G401 (cell line): Measurements from ENCODE around the gene IQSEC1. TPM values are rescaled to one million over a fixed set of nuclear protein-coding genes. Genes with fewer than 3 reads are reported as not detected.

ENCODE experiments used
- DNase-seq: peaks from one replicate; pipeline ENCODE4 v3.0.0-alpha.2; 2015; ENCODE audit warnings: low spot score
- in situ Hi-C: cut with HindIII; loops from 2 replicates; pipeline ENCODE4 v1.10.0; 2016; ENCODE audit warnings: low sequenced_read_pairs, mixed read lengths
- total RNA-seq: library from RNA; depleted of rRNA; stranded (reverse); fragments of >200 nt; shearing (Covaris generic); gene quantifications from 2 replicates; pipeline ENCODE4 v1.2.3, GENCODE V29; 2014

Gene IQSEC1
- total RNA-seq, 1 experiment from 2014 or later: 10.7 TPM

DNA sequence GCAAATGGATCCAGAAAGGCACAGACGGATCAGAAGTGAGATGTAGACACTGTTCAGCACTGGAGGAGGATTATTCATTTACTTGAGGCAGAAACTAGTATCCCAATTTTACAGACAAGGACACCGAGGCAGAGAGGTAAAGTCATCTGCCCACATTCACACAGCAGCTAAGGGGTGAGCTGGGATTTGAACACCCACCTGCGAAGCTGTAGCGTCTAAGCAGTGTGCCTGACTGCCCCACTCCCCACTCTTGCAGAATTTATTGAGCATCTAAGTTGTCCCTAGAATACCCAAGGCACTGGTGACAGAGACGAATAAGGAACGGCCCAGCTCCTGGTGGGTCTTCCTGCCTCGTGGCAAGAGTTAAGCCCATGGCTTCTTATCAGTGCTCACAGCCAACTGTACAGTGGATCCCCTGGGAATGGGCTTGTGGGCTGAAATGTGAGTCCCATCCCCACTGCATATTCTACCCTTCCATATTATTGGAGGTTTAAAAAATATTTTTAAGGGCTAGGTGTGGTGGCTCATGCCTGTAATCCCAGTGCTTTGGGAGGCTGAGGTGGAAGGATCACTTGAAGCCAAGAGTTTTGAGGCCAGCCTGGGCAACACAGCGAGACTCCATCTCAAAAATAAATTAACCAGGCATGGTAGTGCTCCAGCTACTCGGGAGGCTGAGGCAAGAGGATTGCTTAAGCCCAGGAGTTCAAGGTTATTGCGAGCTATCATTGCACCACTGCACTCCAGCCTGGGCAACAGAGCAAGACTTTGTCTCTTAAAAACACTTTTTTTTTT lies 77.6 kb downstream of the IQSEC1 start:
- no peak for DNase-seq
- in situ Hi-C loops: no loop called here

DNA sequence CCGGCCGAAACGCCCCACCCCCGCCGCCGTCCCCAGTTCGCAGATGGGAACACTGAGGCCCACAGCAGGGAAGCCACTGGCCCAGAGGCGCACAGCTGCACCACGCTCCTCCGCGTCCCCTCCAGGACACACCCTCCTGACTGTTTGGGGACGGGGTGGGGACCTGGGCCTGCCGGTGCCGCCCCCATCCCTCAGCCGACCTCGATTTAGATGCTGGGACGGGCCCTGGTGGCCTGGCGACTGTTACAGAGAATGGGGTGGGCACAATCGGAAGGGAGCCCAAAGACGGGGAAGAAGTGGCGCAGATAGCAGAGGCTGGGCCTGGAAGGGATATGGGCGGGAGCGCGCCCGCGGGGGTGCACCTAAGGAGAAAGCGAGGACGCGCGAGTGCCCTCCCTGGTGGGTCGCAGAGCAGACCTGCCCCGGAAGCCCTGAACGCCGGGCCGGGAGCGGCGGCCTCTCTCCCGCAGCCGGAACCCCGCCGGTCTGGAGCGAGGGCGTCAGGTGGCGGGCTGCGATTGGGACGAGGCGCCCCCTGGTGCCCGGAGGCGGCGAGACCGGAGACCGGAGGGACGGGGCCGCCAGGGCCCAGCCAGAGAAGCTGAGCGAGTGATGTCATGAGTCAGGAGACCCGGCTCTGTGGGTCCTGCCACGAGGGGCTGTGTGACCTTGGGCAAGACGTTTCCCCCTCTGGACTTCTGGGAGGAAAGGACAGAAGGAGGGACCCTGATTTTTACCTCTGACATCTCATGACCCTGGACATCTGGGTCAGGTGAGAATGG lies 78.4 kb downstream of the IQSEC1 start:
- in situ Hi-C loops: no loop called here
- peak; percentile 80 for DNase-seq

DNA sequence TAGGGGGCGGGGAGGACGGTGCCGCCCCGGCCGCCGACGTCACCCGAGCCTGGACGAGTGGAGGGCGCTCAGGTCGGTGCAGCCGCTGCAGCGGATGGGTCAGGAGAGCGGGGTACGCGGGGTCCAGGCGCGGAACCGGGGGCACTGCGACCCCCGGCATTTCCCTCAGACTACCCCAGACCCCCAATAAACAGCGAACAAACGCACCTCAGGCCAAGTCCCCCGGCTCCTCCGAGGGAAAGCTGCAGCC lies 78.9 kb downstream of the IQSEC1 start:
- in situ Hi-C loops: no loop called here

DNA sequence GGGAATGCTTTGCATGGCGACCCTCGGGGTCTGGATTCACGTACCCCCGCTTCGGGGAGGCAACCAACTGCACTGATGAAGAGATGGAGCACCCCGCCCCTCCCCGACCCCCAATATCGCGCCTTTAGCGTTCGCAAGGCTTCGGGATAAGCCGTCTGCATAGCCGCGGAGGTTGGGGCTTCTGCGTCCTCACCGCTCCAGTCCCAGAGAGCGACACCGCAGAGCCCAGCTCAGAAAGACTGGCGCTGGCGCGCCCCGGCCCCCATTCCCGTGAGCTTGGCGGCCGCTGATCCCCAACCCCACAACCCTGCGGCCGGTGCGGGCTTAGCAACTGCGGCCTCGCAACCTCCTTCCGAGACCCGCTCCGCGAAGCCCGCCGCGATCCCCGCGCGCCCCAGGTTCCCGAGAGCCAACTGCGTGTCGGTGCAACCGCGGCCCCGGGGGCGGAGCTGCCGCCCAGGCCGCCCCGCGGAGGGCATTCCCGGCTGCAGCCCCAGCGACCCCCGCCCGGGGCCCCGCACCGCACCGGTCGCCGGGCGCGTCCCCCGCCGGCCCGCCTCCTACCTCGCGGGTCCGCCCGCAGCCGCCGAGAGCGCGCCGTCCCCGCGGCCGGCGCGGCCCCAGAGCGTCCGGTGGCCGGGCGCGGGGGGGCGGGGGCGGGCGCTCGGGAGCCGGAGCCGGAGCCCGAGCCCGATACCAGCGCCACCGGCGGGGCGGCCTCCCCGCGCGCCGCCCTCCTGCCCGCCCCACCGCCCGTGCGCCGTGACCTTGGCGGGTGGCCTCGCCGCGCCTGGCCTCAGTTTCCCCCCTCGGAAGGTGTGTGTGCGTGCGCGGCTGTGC lies 79.5 kb downstream of the IQSEC1 start:
- DNase-seq: no peak
- in situ Hi-C loops: no loop called here

More for the DNA sequence above, 78.9 kb downstream of the IQSEC1 start:
- no peak for DNase-seq

DNA sequence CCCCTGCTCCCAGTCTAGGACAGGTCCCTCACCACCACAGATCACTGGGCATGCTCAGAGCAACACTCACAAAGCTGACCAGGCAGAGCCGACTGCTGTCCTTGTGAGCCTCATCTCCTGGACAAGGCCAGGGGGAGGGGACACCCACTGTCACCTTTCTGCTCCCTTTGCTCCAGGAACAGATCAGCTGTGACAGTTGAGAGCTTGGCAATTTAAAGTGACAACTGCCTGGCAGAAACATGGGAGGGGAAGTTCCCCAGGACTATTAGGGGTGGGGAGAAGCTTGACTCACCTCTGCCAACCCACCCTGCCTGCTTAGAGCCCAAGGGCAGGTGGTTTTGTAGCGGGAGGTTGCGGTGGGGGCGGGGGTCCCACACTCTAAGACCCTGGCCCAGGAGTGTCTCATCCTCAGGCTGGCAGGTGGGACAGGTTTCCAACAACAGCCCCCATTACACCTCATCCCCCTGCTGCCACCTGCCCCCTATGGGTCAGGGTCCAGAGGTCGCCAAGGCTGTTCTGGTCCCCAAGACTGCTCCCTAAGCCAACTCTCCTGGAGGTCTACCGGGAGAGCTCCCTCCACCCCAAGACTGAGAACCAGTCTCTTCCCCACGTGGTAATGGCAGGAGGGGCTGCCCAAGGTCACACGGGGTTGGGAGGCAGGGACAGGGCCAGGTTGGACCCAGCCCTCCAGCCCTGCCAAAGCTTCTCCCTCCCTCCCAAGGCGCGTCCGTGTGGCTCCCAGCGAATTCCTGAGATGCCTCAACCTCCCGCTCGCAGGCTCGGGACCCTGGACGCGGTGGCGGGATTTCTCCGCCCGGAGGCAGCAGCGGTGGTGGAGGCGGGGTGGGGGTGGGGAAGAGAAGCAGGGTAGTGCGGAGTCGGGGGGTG lies 80.4 kb downstream of the IQSEC1 start:
- no peak for DNase-seq
- in situ Hi-C loops: no loop called here

DNA sequence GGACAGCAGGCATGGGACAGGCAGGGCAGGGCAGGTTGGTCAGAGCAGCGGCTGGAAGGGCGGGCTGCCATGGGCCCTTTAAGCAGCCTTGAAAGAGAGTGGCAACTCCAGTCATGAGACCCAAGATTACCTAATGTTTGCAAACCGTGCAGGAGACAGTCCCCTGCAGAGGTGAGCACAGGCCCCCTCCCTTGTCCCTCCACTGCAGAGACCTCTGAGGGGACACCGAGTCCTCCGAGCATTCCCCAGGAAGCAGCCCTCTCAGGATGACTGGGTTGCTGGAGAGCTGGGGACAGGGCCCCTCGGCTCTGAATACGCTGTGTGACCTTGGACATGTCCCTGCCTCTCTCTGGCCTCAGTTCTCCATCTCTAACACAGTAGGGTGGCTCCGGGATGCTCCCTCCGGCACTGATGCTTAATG lies 81.4 kb downstream of the IQSEC1 start:
- in situ Hi-C loops: no loop called here
- DNase-seq: no peak

DNA sequence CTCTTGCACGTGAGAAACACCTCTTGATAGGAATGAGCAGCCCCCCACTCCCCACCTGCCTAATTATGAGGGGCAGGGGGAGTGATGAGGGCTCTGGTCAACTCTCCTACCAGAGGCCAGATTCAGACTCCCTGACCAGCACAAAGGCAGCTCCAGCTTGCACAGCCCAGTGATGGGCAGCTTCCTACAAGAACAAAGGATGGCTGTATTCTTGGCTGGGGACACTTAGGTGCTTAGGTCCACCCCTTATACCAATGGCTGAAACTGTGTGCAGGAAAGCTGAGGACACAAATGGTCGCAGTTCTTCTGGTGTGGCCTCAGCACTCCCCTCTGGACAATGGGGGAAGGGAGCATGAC lies 81.8 kb downstream of the IQSEC1 start:
- DNase-seq: peak; percentile 59
- in situ Hi-C loops: no loop called here

DNA sequence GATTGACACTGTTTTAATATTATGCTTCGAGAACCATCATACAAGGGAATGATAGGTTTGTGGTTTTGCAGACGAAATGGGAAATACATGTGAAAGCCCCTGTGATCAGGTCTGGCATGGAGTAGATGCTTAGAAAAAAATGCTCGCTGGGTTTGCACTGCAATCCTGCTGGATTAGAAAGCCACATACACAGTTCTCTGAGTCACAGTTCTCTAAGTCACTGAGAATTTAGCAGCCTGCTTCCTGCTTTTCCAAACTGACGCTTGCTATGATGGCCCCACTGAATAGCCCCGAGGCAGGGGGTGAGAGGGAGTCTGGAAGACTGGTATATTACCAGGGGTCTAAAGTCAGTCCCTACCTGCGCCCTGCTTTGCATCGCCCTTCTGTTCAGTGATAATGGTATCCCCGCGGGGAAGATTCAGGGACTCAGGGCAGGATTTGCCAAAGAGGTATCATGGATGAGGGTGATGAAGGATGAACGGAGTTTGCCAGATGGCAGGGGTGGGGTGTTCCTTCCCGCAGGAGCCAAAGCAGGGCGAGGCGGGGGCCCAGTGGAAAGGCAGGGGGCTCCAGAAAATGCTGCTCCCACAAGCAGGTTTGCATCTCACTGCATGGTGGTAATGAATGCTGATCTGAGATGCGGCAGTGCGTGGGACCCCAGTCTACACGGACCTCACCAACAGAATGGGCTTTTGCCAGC lies 82.3 kb downstream of the IQSEC1 start:
- in situ Hi-C loops: no loop called here
- no peak for DNase-seq

DNA sequence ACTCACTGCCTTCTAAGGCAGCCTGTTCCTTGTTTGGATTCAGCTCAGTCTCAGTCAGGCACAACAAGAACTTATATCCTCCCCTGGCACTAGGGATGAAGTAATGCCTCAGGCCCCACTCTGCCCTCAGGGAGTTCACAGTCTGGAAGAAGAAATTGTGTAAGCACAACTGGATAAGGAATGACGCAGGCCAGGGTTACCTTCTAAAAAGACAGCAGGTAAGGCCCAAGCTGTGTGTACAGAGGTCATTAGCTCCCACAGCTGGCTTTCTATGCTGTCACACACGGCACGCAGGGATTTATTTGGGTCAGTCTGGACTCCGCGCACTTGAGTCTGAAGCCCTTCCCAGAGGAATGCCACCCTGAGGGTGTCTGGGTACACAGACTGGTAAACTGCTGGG lies 82.9 kb downstream of the IQSEC1 start:
- DNase-seq: peak; percentile 47
- in situ Hi-C loops: no loop called here

DNA sequence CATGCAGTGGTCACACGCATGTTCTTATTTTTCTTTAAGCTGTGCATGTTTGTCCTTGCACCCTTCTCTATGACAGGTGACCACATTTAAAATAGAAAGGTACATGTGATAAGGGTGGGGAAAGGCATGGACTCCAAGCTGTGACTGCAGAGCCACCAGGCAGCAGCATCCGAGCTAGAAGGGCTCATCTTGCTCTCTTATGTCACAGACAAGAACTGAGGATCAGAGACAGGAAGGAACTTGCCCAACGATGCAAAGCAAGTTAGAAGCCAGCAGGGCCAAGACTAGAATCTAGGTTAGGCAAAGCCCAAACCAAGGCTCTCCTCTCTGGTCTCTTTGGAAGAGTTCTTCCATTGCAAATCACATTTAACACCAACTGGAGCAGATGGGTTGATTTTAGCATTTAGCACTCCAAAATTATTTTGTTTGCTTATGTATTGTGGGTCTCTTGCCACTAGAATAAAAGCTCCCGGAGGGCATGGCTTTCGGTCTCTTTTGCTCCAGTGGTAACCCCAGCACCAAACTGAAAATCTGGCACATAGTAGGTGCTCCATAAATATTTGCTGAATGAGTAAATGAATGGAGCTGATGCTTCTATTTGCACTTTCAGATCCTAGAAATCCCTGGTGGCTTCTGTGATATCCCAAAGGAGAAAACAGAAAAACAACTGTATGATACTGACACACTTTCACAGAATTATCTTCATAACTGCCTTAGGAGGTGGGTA lies 84.3 kb downstream of the IQSEC1 start:
- DNase-seq: no peak
- in situ Hi-C loops: no loop called here

DNA sequence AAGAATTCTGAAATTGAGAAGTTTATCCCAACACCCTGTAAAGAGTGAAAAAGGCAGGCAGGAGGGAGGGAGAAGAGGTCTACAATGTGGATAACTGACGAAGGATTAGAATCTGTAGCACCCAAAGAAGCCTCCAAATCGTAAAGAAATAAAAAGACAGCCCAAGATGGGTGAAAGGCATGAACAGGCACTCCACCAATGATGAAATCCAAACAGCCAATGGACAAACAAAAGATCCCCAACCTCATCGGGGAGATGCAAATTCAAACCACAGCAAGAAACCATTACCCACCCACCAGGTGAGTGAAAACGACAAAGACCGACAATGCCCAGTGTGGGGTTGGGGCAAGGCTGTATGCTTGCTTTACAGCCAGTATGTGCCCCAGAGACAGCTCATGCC lies 85.6 kb downstream of the IQSEC1 start:
- no peak for DNase-seq
- in situ Hi-C loops: no loop called here

DNA sequence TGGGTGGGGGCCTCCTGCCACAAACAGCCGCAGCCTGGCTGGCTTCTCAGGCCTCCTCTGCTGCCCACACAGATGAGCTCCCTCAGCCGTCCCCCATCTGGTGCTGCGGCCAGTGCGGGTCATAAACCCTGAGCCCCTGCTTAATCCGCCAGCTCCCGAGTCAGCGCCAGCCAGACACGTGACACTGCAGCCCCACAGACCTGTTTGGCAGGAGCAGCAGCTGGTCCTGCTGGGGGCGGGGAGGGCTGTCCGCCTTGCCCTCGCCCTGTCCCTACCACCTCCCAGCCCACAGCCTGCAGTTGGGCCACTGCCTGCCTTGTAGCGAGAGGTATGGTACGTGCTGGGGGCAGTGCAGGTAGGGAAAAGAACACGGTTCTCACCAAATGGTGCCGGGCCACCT lies 86.2 kb downstream of the IQSEC1 start:
- in situ Hi-C loops: no loop called here
- peak; percentile 60 for DNase-seq

DNA sequence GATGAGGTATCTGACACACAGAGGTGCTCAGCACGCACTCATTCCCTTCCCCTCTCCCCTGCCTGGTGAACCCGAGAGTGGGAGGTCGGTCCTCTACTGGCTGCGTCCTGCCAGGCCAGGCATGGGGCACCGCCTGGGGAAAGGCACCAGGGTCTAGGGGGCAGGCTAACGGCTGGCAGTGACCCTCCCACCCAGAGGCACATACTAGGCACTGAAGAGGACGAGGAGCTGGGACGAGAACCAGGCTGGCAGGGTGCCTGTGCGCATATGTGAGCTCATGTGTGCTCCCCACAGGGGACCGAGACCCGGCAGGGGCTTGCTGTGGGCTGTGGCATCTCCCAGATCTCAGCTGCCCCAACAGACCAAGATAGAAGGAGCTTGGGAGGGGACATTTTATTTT lies 86.7 kb downstream of the IQSEC1 start:
- no peak for DNase-seq
- in situ Hi-C loops: no loop called here

DNA sequence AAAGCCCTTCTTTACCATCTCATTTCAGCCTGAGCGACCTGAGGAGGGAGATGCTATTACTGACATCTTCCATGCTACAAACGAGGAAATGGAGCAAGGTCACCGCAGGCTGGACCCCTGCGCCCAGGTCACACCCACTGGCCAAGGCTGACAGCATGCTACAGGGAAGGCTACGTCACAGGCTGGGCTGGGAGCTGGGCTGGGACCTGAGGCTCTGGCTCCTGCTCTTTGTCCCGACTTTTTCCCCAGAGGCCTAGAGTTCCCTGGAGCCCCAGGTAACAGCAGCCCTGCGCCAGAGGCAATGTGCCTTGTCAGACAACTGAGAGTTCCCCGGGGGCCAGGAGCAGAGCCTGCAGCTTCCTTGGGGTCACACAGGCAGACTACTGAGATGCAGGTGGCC lies 87.2 kb downstream of the IQSEC1 start:
- DNase-seq: no peak
- in situ Hi-C loops: no loop called here

DNA sequence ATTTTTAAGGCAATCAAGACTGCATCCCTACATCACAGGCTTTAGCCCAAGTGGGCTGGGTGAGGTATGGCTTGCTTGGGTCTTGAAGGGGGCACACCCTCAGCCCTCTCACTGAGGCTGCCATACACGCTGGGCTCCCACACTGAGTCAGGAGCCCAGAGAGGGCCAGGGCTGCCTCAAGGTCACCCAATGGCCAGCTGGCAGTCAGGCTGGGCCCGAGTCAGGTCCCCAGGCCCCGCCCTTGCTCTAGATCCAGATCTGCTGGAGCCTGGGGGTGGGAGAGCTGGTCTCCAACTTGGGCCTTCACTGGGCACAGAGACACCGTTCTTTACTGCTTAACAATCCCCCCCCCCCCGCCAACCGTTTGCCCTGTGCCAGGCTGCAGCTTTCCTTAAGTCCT lies 88.1 kb downstream of the IQSEC1 start:
- in situ Hi-C loops: no loop called here
- no peak for DNase-seq

DNA sequence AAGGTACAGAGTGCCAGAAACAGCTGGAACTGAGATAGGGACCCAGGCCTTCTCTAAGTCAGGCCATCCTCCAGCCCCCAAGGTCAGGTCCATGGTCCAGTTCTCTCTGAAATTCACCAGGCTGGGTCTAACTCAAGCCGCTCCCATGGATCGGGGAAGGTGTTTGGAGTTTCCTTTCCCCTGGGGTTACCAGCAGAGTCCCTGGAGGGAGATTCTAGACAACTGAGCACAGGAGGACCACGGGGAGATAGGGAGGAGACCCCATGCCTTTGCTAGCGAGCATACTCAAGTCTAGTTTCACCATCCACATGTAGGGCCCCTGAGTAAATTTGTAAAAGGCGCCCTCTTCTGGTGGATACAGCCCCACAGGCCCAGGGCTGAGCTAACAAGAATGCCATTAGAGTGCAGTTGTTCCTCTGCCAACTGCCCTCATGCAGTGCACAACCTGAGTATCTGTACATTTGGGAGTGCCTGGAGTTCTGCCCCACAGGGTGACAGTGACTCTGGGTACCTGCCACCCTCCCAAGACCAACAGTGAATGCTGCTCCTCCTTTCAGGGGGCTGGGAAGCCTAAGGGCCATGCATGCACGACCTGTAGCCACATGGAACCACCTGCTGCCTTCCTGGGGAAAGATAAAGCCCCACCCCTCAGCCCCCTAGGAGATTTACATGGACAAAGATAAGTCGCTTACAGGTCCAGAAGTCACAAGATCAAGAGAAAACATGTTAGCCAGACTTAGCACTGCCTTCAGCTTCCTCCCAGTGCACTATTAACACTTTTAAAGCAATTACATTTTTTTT lies 89.0 kb downstream of the IQSEC1 start:
- peak; percentile 82 for DNase-seq
- in situ Hi-C loops: no loop called here

DNA sequence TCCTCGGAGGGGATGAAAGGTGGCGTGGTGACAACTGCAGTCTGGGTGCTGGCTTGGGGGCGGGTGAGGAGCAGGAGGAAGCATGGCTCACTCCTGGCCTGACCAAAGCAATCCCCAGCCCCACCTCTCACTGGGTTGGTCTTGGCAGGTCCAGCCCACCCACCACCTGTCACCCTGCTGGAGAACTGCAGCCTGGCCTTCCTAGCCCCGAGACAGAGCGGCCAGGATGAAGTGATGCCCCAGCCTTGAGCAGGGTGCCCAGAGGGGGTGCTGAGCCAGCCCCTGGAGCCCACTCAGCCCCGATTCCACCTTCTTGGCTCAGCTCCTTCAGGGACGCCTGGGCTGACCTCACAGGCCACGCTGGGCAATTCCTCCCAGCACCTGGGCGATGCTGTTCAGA lies 89.9 kb downstream of the IQSEC1 start:
- no peak for DNase-seq
- in situ Hi-C loops: no loop called here
